ENCODE measurements around the gene AOAH. TPM values are rescaled to one million over a fixed set of nuclear protein-coding genes. Genes with fewer than 3 reads are reported as not detected.
"Not testable (repeated sequence)": the region's sequence is repeated elsewhere in the genome, so short reads cannot be mapped to it uniquely, and the experiment has no call there.

Gene AOAH
- polyA plus RNA-seq, 4 donors: 2.3 to 3.4 (median 2.8) TPM

DNA sequence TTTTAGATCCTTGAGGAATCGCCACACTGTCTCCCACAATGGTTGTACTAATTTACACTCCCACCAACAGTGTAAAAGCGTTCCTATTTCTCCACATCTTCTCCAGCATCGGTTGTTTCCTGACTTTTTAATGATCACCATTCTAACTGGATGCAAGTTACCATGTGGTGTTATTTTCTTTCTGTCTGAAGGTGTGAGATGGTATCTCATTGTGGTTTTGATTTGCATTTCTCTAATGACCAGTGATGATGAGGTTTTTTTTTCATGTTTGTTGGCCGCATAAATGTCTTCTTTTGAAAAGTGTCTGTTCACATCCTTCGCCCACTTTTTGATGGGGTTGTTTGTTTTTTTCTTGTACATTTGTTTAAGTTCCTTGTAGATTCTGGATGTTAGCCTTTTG, 20.4 kb downstream of the AOAH start:
- DNase-seq (ENCODE audit: low read depth in 4 of 4, low spot score in 2 of 4): not testable (repeated sequence)

- DNase-seq (ENCODE audit: low read depth in 4 of 4, low spot score in 2 of 4): no peak
Measured at GRCh38 chr7:36692456-36692855, 31.8 kb downstream of the AOAH start.

DNA sequence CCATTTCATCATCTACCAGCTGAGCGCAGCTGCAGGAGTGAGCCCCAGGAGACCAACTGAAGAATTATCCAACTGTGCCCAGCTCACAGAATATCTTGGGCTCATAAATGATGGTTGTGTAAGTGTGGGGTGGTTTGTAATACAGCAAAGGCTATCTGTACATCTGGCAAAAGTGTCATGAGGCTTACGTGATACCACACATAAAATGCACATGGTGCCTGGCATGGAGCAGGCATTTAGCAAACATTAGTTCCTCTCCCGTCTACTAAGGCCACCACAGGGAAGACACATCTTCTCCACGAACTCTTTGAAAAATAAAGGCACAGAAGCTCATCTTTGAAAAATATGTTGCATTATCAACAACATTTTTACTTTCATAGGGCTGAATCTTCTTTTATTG, 32.3 kb downstream of the AOAH start:
- no peak for DNase-seq (ENCODE audit: low read depth in 4 of 4, low spot score in 2 of 4)

GRCh38 chr7:36690514-36691187, 33.6 kb downstream of the AOAH start:
- DNase-seq (ENCODE audit: low read depth in 4 of 4, low spot score in 2 of 4): no peak

- no peak for DNase-seq (ENCODE audit: low read depth in 4 of 4, low spot score in 2 of 4)
Measured at GRCh38 chr7:36690041-36690440, 34.3 kb downstream of the AOAH start.

DNA sequence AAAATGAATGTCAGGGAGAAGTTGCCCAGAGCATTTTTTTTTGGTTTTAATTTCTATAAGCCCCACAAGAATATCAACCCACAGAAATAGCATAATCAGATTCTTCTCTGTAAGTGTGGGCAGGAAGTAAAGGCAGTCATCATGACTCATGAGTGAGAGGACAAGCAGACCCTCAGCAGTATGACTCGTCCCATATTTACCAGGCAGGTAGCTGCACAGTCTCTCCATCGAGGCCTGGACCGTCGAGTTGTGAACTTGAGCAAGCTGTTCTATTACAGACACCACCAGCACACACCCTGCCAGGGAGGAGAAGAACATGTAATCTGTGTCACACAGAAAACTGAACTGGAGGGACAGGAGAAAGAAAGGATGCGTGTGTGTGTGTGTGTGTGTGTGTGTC, 37.8 kb downstream of the AOAH start:
- DNase-seq (ENCODE audit: low read depth in 4 of 4, low spot score in 2 of 4): no peak

DNA sequence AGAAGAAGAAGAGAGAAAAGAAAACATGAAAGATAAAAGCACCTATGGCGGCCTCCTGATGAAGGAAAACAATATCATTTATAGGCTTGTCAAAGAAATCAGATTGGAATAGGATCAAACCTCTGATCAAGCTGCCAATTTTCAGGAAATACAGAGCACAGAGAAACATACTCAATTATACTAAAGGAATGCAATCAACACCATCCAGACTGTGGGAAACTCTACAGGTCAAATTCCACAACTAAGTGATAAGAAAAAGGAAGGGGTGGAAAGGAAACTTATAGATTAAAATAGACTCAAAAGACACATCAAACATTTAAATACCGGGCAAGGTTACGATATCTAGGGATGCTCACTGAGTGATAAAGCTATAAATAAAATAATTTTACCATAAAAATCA, 39.3 kb downstream of the AOAH start:
- no peak for DNase-seq (ENCODE audit: low read depth in 4 of 4, low spot score in 2 of 4)

DNA sequence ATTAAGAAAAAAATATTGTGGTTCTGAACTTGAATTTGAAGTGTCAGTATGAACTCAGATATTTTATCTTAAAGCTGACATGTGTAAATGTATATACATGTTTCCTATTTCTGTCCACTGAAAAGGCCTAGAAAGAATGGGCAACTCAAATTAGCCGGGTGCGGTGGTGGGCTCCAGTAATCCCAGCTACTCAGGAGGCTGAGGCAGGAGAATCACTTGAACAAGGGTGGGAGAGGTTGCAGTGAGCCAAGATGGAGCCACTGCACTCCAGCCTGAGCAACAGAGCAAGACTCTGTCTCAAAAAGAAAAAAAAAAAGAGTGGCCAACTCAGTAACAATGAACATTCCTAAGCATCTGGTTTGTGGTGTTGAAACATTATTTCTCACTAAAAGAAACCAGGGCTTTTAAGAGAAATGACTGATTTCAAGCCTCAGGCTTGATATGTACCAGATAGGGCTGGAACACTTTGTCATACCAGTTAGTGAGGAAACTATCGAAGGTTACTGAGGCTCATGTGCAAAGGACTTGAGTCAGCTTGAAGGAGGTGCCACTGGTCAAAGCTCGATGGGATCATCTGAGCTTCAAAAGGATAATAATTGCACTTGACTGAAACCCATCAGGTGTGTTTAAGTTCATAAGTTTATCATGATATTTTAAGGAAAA, 40.5 kb downstream of the AOAH start:
- DNase-seq (ENCODE audit: low read depth in 4 of 4, low spot score in 2 of 4): no peak

DNA sequence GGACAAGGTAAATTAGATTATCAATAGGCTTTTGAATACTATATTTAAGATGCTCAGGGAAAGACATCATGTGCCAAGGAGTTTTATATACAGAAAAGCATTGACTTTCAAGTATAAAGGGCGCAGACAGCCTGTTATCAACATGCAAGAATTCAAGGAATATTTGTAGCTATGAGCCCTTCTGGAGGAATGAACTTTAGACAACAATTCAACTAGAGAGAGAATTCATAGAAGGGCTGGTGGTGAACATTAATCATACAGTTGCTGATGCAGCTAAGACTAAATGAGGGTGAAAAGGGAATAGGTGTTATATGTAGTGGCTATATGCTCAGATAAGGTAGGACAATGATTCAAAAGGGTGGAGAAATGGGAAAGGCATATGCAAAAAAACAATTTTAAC, 41.2 kb downstream of the AOAH start:
- DNase-seq (ENCODE audit: low read depth in 4 of 4, low spot score in 2 of 4): no peak

DNA sequence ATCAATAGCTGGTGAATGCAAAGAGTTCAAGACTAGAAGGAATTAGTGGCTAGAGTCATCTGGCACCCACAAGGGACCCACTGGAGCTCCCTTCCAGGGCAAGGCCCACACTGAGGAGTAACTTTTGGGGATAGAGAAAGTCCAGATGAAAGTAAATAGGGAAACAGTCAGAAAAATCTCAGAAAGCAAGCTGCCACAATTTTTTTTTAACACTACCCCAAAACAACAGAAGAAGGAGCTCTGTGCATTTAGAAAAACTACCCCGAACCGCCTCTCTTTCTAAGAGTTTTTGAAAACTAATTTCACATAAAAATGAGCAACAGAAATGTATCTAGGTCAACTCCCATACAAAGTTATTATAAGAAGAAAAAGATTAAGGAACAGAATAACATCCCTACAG, 42.2 kb downstream of the AOAH start:
- no peak for DNase-seq (ENCODE audit: low read depth in 4 of 4, low spot score in 2 of 4)

DNA sequence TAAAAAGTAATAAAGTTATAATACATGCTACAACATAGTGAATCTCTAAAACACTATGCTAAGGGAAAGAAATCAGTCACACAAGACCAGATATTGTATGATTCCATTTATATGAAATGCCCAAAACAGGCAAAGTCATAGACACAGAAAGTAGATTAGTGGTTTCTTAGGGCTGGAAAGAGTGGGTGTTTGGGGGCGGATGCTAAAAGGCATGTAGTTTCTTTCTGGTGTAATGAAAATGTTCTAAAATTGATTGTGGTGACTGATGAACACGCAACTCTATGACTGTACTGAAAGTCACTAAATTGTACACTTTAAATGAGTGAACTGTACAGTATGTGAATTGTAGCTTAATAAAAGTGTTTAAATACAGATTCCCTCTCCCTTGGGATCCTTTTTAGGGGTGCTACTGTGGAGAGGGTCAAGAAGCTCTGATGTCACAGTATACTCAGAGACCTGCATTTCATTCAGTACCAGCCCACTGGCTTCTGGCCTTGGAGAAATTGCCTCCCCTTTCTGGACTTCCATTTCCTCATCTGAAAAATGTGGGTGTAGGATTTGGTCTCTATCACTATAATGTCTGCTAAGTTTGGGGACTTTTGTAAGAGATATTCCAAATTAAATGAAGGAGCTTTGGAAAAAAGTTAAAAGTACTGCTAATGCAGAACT, 46.4 kb downstream of the AOAH start:
- DNase-seq (ENCODE audit: low read depth in 4 of 4, low spot score in 2 of 4): no peak

GRCh38 chr7:36673703-36674102, 50.6 kb downstream of the AOAH start:
- DNase-seq (ENCODE audit: low read depth in 4 of 4, low spot score in 2 of 4): no peak

DNA sequence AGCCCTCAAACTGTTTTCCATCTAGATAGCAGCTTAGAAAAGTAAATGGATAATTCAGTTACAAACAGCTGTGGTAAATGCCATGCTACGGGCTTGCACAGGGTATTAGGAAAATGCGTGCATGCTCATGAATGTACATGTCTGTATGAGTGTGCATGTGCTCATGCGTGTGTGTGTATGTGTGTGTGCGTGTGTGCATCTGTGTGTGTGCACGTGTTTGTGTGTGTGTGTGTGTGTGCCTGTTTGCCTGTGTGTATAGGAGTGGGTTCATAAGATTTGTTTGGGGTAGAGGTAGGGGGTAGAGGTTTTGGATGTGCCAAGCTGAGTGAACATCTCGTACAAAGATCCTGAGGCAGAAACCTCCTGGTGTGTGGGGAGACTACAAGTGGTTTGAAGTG, 52.9 kb downstream of the AOAH start:
- no peak for DNase-seq (ENCODE audit: low read depth in 4 of 4, low spot score in 2 of 4)

DNA sequence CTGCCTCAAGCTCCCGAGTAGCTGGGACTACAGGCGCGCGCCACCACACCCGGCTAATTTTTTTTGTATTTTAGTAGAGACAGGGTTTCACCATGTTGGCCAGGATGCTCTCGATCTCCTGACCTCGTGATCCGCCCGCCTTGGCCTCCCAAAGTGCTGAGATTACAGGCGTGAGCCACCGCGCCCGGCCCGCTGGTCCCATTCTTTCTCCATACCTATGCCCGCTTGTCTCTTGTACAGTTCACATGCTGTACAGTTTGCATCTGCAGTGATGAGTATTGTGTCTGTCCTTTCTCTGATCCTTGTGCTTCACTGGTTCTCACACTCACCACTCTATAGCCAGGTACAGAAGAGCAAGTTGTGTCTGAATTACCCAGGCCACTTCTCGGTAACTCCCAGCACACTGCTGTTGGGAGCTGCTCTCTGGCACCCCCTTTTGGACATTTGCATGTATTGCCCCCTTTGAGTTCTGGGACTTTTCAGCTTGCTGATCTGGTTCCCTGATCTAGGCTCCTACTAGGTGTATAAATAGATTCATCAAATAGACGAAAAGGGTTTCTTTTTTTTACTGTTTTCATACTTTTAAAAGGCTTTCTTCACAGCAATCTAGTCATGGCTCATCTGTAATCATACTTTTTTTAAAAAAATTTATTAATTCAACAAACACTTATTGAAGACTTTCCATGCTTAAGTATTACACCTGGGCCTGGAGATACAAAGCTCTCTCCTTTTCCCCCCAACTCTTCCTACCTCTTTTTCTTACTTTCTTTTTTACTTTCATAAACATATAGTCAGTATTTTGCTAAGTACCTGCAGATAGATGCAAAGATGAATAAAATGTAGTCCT, 53.5 kb downstream of the AOAH start:
- peak in 2 of 4 donors; percentile 34 to 62 for DNase-seq (ENCODE audit: low read depth in 4 of 4, low spot score in 2 of 4)

GRCh38 chr7:36668750-36669149, 55.5 kb downstream of the AOAH start:
- no peak for DNase-seq (ENCODE audit: low read depth in 4 of 4, low spot score in 2 of 4)

DNA sequence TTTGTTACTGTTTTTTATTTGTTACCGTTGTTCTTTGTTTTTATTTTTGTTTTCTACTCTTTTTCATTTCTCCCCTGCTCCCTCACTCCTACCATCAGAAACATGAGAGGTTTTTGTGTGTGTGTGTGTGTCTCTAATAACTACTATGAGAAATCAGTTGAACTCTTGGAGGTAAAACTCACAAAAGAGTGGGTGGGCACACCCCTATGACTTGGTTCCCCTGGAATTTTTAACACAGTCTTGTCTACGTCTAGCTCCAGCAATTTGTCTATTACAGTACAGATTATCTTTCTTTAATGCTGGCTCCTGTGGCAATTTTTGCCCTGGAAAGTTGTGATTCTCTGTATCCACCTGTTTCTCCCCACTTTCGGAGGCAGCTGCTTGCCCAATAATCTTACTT, 56.2 kb downstream of the AOAH start:
- no peak for DNase-seq (ENCODE audit: low read depth in 4 of 4, low spot score in 2 of 4)

DNA sequence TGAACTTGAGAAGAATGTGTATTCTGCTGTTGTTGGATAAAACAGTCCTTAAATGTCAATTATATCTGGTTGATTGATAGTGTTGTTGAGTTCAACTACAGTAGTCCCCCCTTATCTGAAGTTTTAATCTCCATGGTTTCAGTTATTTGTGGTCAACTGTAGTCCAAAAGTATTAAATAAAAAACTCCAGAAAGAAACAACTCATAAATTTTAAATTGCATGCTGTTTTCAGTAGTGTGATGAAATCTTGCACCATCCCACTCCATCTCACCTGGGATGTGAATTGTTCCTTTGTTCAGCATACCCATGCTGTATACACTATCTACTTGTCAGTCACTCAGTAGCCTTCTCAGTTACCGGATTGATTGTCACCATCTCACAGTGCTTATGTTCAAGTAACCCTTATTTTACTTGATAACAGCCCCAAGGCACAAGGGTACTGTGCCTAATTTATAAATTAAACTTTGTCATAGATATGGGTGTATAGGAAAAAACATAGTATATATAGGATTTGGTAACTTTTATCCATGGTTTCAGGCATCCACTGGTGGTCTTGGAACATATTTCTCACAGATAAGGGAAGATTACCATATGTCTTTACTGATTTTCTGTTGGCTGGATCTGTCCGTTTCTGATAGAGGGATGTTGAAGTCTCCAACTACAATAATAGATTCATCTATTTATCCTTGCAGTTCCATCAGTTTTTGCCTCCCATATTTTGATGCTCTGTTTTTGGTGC, 57.1 kb downstream of the AOAH start:
- DNase-seq (ENCODE audit: low read depth in 4 of 4, low spot score in 2 of 4): no peak

DNA sequence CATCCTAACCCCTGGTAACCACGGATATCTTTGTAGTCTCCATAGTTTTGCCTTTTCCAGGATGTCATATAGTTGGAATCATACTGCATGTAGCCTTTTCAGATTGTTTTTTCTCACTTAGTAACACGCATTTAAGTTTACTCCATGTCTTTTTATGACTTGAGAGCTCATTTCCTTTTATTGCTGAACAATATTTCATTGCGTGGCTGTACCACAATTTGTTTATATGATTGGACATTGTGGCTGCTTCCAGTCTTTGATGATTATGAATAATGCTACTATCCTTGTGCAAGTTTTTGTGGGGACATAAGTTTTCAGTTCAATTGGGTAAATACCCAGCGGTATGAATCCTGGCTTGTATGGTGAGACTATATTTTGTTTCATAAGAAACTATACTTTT, 60.8 kb downstream of the AOAH start:
- no peak for DNase-seq (ENCODE audit: low read depth in 4 of 4, low spot score in 2 of 4)

GRCh38 chr7:36661135-36661840, 63.0 kb downstream of the AOAH start:
- no peak for DNase-seq (ENCODE audit: low read depth in 4 of 4, low spot score in 2 of 4)

Data from left renal cortex interstitium (tissue), 4 donors.